HG02852 (cell line): Measurements from ENCODE around the gene RNF224.
A peak's percentile ranks its signal among the peaks of the same experiment; 100 is the strongest.

ENCODE experiments used
- ATAC-seq: cut with Tn5 transposase; IDR thresholded peaks from one replicate; pipeline ENCODE4 v1.9.1; 2021; ENCODE audit warnings: mild to moderate bottlenecking, moderate library complexity; ENCODE audit not compliant: unreplicated experiment

The RNF224 gene

DNA sequence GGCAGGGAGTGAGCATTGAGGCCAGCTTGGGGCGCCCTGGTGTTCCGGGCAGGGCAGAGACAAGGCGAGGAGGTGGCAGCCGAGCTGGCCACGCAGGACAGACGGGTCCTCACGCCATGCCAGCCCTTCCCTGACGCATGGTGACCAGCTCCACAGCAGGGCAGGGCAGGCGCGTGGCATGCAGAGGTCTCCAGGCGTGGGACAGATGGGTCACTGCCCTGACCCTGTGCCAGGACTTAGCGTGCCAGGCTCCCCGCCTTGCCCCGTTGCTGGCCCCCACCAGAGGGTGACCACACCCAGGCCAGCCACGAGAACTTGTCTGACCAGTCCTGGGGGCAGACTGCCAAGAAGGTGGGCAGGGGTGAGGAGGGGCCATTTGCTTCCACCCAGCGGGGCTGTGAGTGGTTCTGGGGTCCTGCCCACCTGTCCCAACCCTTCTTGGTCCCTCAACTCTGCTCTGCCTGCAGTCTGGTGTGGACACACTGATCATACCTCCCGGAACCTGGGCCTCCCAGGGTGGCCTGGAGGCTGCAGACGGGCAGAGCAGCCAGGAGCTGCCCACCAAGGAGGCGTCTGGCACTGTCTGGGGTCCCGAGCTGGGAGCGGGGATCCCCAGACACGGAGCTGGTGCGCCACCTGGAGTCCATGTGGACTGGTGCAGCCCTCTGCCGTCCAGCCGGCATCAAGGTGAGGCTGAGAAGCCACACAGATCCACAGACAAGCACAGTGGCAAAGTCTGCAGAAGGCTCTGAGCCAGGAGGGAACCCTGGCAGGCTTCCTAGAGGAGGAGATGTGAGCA lies at the start of gene RNF224:
RNF224 (plus strand) TSS at position 449 of the 799 bp plus-strand sequence. CDS start 834 bp downstream, outside the sequence.
- ATAC-seq, result no peak

DNA sequence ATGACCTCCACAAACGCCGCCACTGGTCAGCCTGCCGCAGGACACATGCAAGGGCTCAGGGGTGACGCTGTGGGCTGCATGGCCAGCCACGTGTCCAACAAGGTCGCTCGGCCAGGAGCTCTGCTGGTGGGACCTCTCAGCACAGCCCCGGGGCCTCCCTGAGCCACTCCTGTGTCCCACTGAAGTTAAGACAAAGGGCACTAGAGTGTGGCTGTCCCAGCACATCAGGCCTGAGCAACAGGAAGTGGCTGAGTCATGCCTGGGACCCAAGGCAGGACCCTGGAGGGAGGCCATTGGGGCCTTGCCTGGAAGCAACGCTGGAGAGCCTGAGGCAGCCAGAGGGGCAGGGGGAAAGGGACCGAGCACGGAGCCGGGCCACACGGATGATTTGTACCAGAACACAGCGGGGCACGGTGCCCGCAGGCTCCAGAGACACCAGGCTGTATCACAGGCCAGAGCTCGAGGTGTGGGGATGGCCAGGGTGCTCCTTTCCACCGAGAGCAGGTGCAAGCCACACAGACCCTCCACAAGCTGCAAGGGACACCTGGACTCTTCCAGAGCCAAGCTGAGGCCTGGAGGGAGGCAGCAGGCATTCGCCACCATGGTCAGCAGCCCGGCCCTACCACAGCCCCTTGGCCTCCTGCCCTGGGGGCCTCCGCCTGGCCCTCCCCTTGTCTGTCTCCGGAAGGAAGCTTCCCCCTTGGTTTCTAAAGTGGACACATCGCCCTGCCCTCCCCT lies 48.9 kb upstream of the RNF224 start:
- no peak for ATAC-seq

DNA sequence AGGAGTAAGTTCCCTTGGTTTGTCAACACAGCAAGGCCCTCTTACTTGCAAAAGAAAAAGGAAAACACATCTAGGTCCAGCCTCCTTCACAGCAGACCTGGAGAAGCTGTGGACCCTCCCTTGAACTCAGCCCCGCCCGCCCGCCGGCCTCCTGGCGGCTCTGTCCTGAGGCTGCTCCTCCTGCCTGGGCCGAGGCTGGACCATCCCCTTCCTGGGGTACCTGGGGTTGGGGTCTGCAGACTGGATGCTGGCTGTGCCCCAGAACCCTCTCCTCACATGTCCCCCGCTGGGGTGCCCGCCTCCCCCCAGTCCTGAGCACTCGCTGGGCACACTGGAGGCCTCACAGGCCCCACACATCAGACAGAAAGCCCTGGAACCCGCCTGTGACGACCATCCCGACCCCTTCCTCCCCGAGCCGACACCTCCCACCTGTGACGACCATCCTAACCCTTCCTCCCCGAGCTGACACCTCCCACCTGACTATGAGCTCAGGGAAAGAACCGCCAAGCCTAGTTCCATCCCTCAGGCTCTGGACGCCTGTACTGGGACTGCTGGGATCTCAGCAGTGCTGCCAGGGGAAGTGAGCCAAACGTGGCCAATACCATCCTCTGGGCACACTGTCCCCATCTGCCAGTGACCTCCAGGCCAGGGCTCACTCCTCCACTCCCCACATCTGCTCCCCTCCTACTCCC lies 48.2 kb upstream of the RNF224 start:
- ATAC-seq, result no peak

DNA sequence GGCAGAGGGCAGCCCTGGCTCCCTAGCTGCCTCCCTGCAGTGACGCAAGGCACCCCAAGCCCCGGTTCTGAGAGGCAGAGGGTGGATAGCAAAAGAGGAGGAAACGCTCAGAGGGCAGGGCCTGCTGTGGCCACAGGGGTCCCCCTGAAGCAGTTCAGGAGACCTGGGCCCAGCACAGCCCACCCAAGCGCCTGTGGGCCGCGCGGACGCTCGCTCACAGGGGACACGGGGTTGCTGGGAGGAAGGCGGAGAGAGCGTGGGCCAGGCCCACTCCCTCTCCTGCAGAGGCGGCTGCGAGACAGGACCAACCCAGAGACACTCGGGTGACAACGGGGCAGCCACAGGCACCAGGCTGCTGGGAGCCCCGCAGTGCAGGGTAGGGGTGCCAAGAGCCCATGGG lies 47.5 kb upstream of the RNF224 start:
- no peak for ATAC-seq

DNA sequence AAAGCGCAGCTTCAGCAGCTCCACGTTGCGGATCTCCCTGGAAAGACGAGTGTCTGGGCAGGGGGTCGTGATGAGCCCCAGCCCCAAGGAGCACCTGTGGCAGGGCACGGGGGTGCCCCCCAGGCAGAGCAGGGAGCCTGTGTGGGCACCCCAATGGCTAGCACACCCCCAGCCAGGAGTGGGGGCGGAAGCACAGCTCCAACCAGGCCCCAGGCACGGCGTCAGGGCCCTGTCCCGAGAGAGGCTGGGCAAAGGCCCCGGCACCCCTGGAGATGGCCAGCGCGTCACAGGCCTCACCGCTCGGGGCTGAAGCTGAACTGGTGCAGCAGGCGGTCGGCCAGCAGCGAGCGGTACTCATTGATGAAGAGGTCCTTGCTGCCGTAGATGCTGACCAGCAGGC lies 46.8 kb upstream of the RNF224 start:
- ATAC-seq, result no peak

DNA sequence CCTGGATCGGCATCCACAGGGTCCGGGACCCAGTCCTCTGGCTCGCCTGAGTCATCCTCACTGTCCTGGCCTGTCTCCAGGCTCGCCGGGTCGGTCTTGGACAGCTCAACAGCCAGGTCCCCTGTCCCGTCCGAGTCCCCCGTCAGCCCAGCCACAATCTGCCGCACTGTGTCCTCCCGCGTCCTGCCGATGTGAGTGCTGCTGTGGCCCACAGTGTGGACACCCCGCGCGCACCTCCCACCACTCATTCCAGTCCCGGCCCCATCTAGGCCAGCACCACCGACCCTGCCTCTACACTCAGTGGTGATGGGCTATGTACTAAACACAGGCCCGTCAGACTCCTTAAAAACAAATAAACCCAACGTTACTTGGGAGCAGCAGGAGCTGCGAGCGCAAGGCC lies 45.6 kb upstream of the RNF224 start:
- ATAC-seq, result no peak

DNA sequence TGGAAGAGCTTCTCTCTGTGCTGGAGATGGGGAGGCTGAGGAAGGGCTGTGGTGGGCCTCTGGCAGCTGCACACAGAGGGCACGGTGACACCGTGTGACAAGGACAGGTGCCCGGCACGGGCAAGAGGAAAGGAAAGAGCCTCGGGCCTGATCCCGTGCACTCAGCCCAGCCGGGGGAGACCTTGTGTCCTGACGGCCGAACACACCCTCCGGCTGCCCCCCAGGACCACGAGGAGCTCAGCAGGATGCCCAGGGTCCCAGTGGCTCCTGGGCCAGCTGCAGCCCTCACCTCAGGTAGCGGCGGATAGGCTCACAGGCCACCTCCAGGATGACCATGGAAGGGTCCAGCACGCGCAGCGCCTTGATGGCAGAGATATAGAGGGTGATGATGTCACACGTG lies 44.5 kb upstream of the RNF224 start:
- no peak for ATAC-seq

DNA sequence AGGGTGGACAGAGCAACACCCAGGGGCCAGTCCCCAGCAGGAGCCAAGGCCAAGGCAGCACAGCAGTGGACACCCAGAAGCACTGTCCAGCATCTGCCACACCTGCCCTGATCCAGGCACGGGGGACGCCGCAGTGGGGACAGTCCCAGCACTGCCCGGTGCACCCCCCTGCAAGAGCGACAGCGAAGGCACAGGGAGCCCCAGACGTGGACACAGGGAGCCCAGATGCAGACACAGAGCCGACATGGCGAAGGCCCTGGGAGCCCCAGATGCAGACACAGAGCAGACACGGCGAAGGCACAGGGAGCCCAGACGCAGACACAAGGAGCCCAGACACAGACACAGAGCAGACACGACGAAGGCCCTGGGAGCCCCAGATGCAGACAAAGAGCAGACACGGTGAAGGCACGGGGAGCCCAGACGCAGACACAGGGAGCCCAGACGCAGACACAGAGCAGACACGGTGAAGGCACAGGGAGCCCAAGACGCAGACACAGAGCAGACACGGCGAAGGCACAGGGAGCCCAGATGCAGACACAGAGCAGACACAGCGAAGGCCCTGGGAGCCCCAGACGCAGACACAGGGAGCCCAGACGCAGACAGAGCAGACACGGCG lies 43.2 kb upstream of the RNF224 start:
- ATAC-seq, result no peak

DNA sequence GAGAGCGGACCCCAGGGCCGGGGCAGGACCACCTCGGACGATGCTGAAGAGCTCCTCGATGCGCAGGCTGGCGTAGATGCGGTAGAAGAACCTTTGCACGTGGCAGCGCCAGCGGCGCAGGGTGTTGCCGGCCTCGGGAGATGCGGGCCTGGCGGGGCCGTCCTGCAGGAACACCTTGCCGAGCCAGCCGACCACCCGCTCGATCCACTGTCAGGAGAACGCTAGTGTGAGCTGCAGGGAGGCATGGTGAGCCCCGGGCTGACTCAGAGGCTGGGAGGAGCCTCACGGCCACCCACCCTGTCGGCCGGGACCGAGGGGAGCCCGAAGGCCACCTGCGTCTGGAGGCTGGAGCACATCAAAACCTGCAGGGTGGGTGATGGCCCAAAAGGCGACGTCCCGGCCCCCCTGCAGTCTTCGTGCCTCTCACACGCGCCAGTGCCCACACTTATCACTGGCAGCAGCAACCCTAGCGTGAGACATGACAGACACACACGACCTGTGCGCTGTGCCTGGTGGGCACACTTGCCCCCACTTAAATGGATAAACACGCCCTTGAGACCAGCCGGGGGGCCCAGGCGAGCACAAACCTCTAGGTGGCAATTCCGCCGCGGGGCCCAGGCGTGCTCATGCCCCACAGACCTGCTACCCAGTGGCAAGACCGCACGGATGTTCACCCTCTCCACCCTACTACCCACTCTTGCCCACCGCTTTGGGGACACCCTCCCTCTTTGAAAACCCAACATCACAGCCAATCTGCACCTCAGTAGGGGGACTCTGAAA lies 42.2 kb upstream of the RNF224 start:
- ATAC-seq, result no peak

DNA sequence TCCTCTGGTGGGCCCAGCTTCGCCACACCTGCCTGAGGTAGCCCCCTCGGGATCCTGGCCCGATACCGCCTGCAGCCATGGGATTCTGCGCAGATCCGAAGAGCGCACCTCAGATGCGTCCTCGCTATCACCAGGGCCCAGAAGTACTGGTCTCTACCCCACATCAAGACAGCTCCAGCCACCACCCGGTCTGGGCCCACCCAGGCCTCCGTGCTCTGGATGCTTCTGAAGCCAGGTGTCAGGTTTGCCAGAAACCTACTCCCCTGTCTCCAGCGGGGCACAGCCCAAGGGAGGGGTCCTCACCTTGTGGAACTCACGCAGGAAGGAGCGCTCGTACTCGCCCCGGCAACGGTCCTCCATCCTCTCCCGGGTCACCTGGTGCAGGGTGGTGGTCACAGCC lies 41.4 kb upstream of the RNF224 start:
- no peak for ATAC-seq

DNA sequence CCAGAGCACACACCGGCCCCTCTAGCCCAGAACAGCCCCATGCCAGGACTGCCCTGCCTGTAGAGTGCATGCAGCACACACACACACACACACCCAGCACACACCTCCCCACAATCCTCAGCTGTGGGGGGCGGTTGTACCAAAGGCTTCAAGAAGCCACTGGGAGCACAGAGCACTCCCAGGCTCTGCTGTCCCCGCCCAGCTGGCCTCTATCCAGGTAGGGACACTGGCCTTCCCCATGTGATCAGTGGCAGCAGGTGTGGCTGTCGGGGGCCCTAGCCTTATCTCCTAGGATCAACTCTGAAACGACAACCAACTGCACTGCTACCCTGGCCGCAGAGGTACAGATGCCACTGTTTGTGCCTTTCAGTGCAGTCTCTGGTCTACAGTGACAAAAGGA lies 40.9 kb upstream of the RNF224 start:
- ATAC-seq, result no peak

DNA sequence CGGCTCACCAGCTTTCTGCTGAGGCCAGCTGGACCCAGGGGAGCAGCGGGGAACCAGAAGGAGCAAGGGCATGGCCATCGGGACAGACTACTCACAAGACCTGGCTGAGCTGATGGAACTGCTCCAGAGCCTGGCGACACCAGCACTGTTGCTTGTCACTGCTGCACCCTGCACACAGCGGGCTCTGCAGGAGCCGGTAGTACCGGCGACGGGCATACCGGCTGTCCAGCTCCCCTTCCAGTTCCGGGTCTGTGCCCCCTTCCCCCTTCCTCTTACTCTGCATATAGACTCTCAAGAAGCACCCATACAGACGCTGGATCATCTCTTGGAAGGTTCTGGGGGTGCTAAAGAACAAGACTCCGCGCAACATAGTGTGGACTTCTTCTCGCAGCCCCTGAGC lies 39.9 kb upstream of the RNF224 start:
- ATAC-seq, result no peak

DNA sequence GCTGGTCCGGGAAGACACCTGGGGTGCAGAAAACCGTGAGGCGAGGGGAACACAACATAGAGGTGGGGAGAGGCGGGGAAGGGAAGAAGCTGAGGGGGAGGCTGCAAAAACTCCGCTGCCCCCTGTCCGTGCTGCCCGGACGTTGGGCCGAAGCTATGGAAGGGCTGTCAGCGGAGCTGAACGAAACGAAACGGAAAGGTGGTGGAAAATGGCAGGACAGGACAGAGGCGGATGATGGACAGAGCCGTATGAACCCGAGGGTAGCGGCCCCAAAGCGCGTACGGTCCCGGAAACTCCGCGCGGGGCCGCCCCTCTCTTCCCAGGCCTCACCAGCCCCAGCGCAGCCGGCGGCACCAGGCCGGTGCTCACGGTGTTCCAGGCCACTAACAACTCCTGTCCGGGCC lies 39.2 kb upstream of the RNF224 start:
- ATAC-seq, result no peak

DNA sequence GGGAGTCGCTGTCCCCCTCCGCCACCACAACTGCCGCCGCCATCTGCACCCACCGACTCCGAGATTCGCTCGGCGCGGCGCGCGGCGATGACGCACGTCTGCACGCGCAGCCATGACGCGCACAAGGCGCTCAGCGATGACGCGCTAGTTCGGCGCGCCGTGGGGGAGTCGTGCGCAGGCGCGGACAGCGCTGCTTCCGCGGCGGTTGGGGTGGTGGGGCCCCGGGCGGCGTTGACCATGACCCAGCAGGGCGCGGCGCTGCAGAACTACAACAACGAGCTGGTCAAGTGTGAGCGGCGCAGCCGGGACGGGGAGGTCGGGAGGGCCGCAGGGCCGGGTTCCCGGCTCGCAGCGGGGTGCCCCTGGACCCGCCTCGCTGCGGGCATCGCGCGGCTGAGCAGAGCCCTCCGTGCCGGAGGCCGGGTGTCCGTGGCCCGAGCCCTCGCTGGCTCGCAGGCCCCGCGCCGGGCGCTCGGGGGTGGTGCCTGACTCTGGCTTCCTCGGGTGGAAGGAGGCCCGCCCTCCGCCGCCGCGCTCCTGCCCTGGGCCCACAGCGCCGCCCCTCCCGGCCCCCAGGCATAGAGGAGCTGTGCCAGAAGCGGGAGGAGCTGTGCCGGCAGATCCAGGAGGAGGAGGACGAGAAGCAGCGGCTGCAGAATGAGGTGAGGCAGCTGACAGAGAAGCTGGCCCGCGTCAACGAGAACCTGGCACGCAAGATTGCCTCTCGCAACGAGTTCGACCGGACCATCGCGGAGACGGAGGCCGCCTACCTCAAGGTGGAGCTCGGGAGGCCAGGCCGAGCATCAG lies 38.6 kb upstream of the RNF224 start, which contains the start of the genes ANAPC2 and SSNA1:
ANAPC2 (minus strand) TSS at position 71 of the 807 bp plus-strand sequence; CDS start at position 43, 28 bp downstream.
SSNA1 (plus strand) TSS at position 187 of the 807 bp plus-strand sequence; CDS start at position 238, 51 bp downstream.
- peak; percentile 80 for ATAC-seq

DNA sequence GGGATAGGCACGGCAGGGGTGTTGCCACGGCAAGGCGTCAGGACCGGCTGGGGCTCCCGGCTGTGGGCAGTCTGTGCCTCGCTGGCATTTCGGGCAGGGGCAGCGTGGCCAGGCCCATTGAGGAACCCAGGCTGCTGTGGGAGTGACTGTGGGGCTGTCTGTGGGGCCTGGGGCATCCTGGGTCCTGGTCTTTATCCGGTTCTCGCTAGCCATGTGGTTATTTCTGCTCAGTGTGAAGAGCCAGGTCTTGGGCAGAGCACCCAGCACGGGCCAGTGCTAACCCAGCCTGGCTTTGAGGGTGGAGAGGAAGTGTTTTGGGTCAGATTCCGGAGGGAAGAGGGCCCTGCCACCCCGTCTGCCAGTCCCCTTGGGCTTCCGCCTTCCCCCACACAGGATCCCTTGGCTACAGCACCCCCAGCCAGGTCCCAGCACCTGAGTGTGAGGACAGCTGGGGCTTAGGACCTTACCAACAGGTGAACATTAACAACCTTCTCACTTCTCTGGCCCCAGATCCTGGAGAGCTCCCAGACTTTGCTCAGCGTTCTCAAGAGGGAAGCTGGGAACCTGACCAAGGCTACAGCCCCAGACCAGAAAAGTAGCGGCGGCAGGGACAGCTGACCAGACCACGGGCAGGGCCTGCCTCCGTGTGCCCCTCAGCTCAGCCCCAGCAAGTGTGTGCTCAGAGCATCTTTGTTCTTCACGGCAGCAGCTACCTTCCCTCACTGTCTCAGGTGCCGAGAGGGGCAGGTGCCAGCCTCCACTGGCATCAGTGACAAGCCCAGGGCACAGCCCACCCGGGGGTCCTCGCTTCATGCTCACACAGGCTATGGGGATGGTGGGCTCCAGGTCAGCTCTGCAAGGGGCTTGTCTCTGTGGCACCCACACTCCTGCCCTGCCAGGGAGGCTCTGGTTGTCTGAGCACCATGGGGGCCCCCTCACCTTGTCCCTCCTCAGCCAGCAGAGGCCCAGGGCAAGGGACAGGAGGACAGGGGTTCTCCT lies 37.7 kb upstream of the RNF224 start:
- no peak for ATAC-seq

DNA sequence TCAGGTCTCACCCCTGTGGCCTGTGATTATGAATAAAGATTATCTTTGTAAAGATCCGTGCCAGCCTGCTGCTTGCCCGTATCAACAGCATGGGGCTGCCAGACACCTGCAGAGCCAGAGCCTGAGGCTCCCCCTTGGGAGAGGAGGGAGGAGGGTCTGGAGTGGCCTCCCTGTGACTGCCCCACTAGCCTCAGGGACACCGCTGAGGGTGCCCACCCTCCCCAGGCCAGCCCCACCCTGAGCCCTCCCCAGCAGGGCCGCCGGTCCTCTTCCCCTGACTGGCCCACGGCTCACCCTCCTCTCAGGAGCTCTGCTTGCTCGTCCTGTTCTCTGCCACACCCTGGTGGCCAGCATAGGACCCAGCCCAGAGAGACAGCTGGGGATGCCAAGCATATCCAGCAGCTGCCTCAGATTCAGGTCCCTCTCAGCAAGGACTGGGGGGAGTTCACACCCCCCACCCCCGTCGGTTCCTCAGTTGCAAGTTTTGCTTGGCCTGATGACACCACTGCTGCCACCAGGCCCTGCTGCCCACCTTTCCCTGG lies 36.9 kb upstream of the RNF224 start:
- ATAC-seq, result no peak

DNA sequence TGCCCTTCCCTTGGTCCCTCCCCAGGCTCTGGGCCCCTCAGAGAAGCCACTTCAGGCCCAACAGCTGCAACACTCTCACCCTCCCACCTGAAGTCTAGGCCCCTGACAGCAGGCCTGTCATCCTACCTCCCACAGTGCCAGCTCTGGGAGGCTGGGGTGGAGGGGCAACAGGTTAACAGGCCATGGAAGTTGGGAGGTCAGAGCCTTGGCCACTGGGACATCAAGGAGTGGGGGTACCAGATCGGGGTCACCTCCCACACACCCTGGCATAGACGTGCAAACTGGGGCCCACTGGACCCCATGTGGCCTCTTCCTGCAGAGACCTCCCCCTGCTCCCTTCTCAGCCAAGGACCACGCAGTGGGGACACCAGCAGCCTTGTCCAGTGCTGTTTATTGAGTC lies 36.1 kb upstream of the RNF224 start:
- no peak for ATAC-seq
